ENCODE data around the gene RTKN. TPM values are rescaled to one million over a fixed set of nuclear protein-coding genes. Genes with fewer than 3 reads are reported as not detected.

Gene RTKN
- total RNA-seq, 1 experiment from 2014 or later, result 87.1 TPM

DNA sequence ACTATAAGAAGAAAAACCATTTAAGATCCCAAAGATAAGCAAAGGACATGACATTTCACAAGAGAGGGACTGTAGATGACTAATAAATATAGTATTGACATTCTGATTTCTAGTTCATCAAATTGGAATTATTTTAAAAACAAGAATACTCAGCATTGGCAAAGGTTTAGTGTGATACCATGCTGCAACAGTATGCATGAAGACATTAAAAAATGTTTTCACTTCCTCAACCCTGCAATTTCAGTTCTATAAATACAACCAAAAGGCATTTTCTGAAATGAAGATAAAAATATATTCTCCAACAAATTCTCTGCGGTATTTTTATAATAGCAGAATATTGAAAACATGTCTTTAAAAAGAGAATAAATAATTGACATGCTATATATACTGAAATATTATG is 22.4 kb downstream of the RTKN start:
- Histone ChIP-seq H3K18ac (ENCODE audit: insufficient read length, low read depth, low read length) (no peak overlapping the region), H2BK20ac (ENCODE audit: low read depth, low read length, poor library complexity, severe bottlenecking) (no peak overlapping the region), H2AK5ac (ENCODE audit: insufficient read length, low read length) (no peak overlapping the region), H3K27me3 (ENCODE audit: insufficient read depth, low read length) (no peaks in the 10 kb centered on the region), H3K79me1 (ENCODE audit: insufficient read depth, low read depth, low read length, poor library complexity, severe bottlenecking) (no peaks in the 10 kb centered on the region), H4K20me1 (ENCODE audit: control insufficient read depth, insufficient read depth, insufficient read length) (no peaks in the 10 kb centered on the region), H2BK12ac (ENCODE audit: insufficient read length, low read depth, low read length) (no peak overlapping the region), H3K4me2 (ENCODE audit: insufficient read depth, insufficient read length, low read length) (no peak overlapping the region), H3K9ac (ENCODE audit: extremely low read depth, insufficient read length, low read length) (no peak overlapping the region), H3K4ac (ENCODE audit: low read depth, low read length) (no peak overlapping the region), H2BK120ac (ENCODE audit: low read depth, low read length, poor library complexity, severe bottlenecking) (no peak overlapping the region), H3T11ph (ENCODE audit: low read length) (no peak overlapping the region), H2AFZ (ENCODE audit: low read length) (no peak overlapping the region), H2BK5ac (ENCODE audit: insufficient read length, low read length) (no peak overlapping the region), H3K23me2 (ENCODE audit: insufficient read length, low read depth, low read length, poor library complexity, severe bottlenecking) (peaks cover 9% of the 10 kb centered on the region), H2BK15ac (ENCODE audit: low read depth, low read length) (no peak overlapping the region), H3K23ac (ENCODE audit: insufficient read length, low read depth, low read length) (no peak overlapping the region), H3K4me1 (ENCODE audit: insufficient read depth, low read length) (no peaks in the 10 kb centered on the region), H4K91ac (ENCODE audit: insufficient read length, low read depth, low read length) (no peak overlapping the region), H3K14ac (ENCODE audit: insufficient read depth, low read length) (no peak overlapping the region), H3K9me3 (ENCODE audit: control insufficient read depth, low read depth, low read length) (no peaks in the 10 kb centered on the region), H4K8ac (replicated peaks; ENCODE audit: insufficient read length, low read depth, low read length) (no peak overlapping the region), H3K79me2 (ENCODE audit: insufficient read depth, low read length) (no peaks in the 10 kb centered on the region), H4K5ac (ENCODE audit: insufficient read length, low read depth, low read length) (no peak overlapping the region), H3K27ac (ENCODE audit: insufficient read length, low read depth, low read length) (no peak overlapping the region), H3K56ac (ENCODE audit: insufficient read length, low read depth, low read length) (no peak overlapping the region)
- no peaks in the 10 kb centered on the region; a peak in 1 of 5 replicates for H3K9me3 Mint-ChIP-seq
- H3K27ac Mint-ChIP-seq, result no peak overlapping the region
- no peak overlapping the region for H3K4me3 Mint-ChIP-seq
- peaks cover 30% of the 10 kb centered on the region for H3K27me3 Mint-ChIP-seq (ENCODE audit: low read depth)
- TF ChIP-seq CTCF (conservative IDR thresholded peaks at IDR 0.05), result no peak
- H3K4me1 Mint-ChIP-seq, result peaks cover 11 to 25% of the 10 kb centered on the region in 2 experiments
- peaks cover 0 to 10% (median 2%) of the 10 kb centered on the region in 3 experiments; a peak in 6 of 7 replicates for H3K36me3 Mint-ChIP-seq (ENCODE audit: insufficient read depth in 1 of 3, low read depth in 3 of 3)
- WGBS (ENCODE audit: extremely low coverage, insufficient read length, low lambda C conversion rate), result no CpG with 5 or more reads among the region's 1 CpG
- no peak for DNase-seq
